NCI-H510A (cell line): ENCODE results near the gene OR5C1.
"Not testable (repeated sequence)": the region's sequence is repeated elsewhere in the genome, so short reads cannot be mapped to it uniquely, and the experiment has no call there.

Experiments
- DNase-seq: peaks from one replicate; lab custom pipeline; 2025; lab: John Stamatoyannopoulos, UW

OR5C1 gene

GRCh38 chr9:122810306-122810946, 21.7 kb downstream of the OR5C1 start:
- peak; percentile 18 for DNase-seq

DNA sequence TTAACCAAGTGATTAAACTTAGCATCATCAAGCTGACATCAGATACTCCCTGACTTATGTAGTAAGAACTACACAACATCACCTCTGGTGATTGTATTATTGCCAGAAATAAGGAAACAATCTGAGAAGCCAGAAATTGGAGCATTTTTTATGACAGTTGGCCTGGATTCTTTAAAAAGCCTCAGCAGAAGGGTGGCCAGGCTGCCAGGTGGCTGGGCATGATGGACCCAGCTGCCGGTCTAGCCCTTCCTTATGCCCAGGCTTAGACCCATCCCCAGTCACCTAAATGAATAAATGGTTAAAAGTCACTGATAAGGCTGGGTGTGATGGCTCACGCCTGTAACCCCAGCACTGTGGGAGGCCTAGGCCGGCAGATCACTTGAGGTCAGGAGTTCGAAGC, 24.0 kb downstream of the OR5C1 start:
- no peak for DNase-seq

GRCh38 chr9:122814545-122814944, 25.8 kb downstream of the OR5C1 start:
- no peak for DNase-seq

DNA sequence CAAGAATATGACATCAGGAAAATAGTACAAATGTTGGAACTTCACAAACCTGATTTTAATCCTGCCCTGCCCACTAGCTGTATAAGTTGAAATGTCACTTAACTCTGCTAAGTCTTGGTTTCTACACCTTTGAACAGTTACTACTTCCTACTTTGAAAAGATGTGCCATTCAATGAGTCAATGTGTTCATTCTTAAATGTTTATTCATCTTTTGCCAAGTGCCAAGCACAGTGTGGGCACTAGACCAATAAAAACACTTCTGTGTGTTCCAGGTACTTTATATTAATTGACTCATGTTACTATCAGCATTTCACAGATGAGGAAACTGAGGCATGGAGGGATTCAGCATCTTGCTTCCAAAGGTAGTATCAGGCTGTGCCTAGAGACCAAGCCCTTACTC, 26.8 kb downstream of the OR5C1 start:
- DNase-seq, result no peak

GRCh38 chr9:122816163-122816867, 27.6 kb downstream of the OR5C1 start:
- no peak for DNase-seq

DNA sequence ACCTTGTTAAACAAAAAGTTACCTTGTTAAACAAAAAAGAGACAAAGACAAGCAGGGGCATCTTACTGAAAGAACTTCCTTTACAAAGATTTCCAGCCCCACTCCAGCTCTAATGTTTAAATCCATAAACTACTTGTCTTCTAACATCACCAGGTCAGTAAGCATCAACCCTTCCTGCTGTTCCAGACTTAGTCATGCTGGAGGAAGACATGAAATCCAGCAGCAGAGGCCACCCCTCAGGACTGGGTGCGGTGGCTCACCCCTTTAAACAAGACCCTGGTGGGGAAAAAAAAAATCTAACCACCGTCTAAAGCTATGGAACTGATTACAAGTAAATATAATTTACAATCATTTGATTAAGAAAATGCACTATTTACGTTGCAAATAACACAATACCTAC, 30.6 kb downstream of the OR5C1 start:
- DNase-seq, result no peak

DNA sequence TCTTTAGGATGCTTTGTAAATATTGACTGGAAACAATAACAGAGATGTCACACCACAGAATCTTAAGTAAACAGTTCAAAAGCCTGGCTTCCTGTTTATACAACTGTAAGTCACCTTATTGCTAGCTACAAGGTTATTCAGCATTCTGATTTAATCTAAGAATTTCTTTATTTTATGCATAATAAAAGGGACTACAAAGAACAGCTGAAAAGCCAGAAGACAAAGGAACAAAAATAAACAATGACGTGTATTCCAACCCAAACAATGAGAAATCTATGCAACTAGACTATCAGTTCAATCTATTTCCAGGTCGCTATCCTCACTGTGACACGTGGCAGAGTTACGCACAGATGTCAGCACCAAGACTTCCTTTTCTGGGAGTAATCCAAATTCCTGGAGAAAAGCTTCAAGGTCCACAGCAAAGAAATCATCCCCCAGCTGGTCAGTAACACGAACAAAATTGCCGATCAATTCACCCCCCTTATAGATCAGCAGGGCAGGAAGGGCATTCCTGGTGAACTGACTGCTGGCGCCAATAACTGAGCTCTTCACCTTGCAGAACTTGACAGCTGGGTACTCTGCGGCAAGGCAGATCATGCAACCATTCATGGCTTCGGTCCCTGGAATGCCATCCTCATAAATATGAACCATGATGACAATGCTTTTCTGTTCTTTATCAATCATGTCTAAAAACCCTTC, 31.2 kb downstream of the OR5C1 start:
- DNase-seq, result no peak

DNA sequence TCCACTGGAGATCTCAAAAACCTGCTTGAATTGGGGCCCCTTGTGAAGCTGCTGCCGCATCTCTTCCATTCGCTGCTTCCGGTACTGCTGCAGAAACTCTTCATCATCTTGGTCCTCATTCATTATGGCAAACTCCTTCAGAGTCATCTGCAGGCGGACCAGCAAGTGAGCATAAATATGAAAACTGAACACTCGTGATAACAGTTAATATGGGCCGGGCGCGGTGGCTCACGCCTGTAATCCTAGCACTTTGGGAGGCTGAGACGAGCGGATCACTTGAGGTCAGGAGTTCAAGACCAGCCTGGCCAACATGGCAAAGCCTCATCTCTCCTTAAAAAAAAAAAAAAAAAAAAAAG, 31.7 kb downstream of the OR5C1 start:
- DNase-seq, result no peak

DNA sequence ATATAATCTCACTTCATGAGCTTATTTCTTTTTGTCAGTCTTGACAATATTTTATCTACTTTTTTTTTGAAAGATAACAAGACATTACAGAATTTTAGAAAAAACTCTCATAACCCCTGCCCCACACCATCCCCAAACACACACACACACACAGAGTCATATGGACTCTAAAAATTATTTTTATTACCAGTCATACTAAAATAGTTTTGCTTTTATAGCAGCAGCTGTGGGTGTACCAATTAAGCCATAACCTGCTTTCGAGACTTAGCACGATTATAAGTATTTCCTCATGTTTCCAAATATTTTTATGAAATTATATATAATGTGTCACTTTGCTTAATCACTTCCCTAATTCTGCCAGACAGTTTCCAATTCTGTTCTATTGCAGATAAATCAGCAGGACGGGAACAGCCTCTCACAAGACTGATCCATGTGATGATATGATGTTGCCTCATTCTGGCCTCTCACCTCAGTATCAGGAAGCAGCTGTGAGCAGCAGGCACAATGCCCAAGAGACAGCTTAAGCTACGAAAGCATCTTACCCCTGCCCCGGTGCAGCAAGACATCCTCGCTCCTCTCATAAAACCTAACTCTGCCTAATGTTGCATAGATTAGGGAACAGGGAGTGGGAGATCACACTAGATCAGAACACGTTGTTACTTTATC, 32.7 kb downstream of the OR5C1 start:
- no peak for DNase-seq

- no peak for DNase-seq
These were observed 33.3 kb downstream of the OR5C1 start for GRCh38 chr9:122822056-122822455.

- DNase-seq, result no peak
These were observed 34.2 kb downstream of the OR5C1 start for GRCh38 chr9:122822938-122823337.

DNA sequence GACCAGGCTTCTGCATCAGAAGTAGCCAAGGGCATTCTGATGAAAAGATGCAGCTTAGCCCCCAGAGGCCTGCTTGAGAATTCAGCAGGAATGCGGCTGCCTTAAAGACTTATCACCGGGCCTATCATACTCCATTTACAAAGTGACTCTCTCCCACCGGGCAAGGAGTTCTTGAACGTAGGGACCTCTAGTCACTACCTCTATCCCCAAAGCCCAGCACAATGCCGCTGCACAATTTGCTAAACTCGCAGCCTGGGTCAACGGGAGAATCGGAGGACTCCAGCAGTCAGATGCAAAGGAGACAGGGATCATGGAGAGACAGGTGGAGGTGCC, 39.0 kb downstream of the OR5C1 start:
- no peak for DNase-seq

GRCh38 chr9:122828965-122829284, 40.2 kb downstream of the OR5C1 start:
- not testable (repeated sequence) for DNase-seq

- DNase-seq, result no peak
These were observed 43.5 kb downstream of the OR5C1 start for GRCh38 chr9:122832194-122832593.

GRCh38 chr9:122835313-122835731, 46.6 kb downstream of the OR5C1 start:
- DNase-seq, result no peak

DNA sequence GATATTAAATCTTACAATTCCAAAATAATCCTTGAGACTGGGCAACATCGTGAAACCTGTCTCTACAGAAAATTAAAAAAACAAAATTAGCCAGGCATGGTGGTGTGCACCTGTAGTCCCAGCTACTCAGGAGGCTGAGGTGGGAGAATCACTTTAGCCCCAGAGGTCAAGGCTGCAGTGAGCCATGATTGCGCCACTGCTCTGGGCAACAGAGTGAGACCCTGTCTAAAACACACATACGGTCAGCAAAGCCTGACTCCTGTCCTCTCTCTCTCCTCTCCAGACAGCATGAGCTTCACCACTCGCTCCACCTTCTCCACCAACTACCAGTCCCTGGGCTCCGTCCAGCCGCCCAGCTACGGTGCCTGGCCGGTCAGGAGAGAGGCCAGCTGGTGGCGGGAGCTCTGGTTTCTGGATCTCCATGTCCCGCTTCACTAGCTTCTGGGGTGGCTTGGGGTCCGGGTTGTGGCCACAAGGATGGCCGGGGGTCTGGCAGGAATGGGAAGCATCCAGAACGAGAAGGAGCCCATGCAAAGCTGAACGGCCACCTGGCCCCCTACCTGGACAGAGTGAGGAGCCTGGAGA, 48.6 kb downstream of the OR5C1 start:
- DNase-seq, result no peak

GRCh38 chr9:122838441-122838840, 49.7 kb downstream of the OR5C1 start:
- DNase-seq, result not testable (repeated sequence)
